ENCODE measurements around the gene MRPL41.
"Not testable (repeated sequence)": the region's sequence is repeated elsewhere in the genome, so short reads cannot be mapped to it uniquely, and the experiment has no call there.

Gene MRPL41

GRCh38 chr9:137551264-137552021 lies at the start of gene MRPL41:
TSS of gene MRPL41 (plus strand) at chr9:137551879. CDS start at chr9:137552082, 203 bp downstream.
- peak; percentile 85 for ATAC-seq (ENCODE audit: low read depth)
- Mint-ChIP-seq H3K27ac (peak within 1 kb of the TSS; percentile 79), H3K9me3 (no peaks in the 10 kb centered on the region), H3K4me3 (peak within 1 kb of the TSS; percentile 84), H3K36me3 (peaks cover 10% of the 10 kb centered on the region), H3K27me3 (no peaks in the 10 kb centered on the region), H3K4me1 (peaks cover 14% of the 10 kb centered on the region)
- DNase-seq (ENCODE audit: low spot score in 2 of 2) = peak; percentile 68 to 81

DNA sequence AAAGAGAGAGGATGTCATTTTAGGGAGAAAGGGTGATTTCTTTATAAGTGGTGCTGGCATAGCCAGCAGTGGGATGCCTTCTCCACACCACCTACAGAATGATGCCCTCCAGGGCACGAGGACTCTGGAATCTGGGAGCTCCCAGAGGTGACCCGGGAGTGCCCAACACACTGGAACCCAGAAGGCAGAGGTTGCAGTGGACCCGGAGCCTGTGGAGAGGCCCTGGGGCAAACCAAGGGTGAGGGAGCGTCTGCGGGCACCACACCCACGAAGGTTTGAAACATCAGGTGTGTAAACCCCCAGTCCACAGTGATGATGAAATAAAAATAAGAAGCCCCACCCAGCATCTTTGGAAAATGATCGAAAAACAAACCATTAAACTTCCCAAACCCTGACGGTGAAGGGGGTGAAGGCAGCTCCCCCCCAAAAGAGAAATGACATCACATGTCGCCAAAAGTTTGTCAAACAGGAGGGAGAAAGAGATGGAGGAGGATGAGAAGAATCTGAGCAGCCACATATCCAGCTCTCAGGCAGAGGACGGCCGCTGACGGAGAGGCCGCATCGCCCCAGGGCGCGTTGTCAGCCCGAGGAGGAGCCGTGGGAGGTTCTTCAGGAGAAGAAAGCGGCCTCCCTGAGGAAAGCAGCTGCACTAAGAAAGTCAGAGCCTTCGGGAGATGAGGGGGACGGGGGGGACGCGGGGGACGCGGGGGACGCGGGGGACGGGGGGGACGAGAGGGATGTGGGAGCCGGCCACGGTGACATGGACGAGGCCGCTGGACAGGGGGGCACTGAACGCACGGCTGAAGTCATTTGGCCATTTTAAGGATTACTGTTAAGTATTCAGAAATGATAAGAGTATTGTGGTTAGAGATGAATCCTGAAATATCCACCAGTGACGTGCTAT lies 49.4 kb upstream of the MRPL41 start:
- DNase-seq (ENCODE audit: low spot score in 2 of 2) (no peak), ATAC-seq (ENCODE audit: low read depth) (no peak)
- Mint-ChIP-seq H3K4me3 (no peak overlapping the region), H3K9me3 (peaks cover 6% of the 10 kb centered on the region), H3K27me3 (no peaks in the 10 kb centered on the region), H3K4me1 (peaks cover 13% of the 10 kb centered on the region), H3K36me3 (peaks cover 15% of the 10 kb centered on the region), H3K27ac (peak overlapping the region; percentile 91)

GRCh38 chr9:137504432-137504777 lies 47.3 kb upstream of the MRPL41 start:
- no peak overlapping the region for H3K4me3 Mint-ChIP-seq
- H3K27ac Mint-ChIP-seq = no peak overlapping the region
- DNase-seq (ENCODE audit: low spot score in 2 of 2) (no peak), ATAC-seq (ENCODE audit: low read depth) (no peak)
- H3K9me3 Mint-ChIP-seq = peaks cover 6% of the 10 kb centered on the region
- H3K4me1 Mint-ChIP-seq = peaks cover 9% of the 10 kb centered on the region
- peaks cover 16% of the 10 kb centered on the region for H3K36me3 Mint-ChIP-seq
- H3K27me3 Mint-ChIP-seq = no peaks in the 10 kb centered on the region

DNA sequence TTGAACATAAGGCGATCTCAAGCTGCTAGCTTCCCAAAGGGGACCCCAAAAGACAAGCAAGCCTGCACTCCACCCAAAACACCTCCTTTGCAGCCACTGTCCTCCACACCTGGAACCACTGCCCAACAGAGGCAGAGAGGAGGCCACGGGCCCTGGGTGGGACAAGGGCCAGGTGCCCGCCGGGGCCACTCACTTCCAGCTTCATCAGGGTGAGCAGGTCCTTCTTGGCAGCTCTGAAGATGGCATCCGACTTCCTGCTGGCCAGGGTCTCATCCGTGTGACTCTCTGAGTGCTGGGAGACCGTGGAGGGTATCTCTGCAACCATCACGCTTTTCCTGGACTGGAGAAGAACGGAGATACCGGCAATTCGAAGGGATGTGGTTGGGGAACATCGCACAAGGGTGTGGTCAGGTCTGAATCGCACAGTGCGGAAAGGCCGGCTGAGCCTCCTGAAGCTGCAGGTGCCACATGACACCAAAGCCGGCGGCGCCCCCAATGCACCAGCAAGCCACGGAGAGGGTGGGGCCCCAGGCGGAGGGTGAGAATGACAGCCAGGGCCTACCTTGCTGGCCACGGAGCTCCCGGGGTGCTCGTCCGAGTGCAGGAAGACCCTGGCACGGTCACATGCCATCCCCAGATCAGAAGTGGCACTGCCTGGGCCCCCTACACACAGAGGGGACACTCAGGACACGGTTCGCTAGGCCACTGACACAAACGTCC lies 46.1 kb upstream of the MRPL41 start:
- H3K4me3 Mint-ChIP-seq = no peak overlapping the region
- H3K4me1 Mint-ChIP-seq = peaks cover 9% of the 10 kb centered on the region
- DNase-seq (ENCODE audit: low spot score in 2 of 2) (no peak), ATAC-seq (ENCODE audit: low read depth) (no peak)
- H3K36me3 Mint-ChIP-seq = peaks cover 16% of the 10 kb centered on the region
- no peaks in the 10 kb centered on the region for H3K27me3 Mint-ChIP-seq
- H3K27ac Mint-ChIP-seq = no peak overlapping the region
- peaks cover 6% of the 10 kb centered on the region for H3K9me3 Mint-ChIP-seq

DNA sequence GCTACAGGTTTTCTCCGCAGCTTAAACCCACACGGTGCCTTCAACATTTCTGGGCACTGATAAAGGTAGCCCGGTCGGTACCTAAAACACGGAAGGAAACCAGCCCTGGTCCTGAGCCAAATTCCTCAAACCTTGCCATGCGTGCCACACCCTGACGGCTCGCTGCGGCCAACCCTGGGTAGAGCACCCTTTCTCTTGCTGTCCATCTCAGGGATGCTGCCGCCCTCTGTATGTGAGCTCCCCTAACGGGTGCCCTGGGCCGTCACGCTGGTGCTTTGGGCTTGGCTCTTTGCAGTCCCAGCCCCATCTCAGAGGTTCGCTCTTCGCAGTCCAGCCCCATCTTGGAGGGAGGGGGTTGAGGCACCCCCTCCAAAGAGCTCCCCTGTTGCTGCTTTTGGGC lies 45.4 kb upstream of the MRPL41 start:
- Mint-ChIP-seq H3K27me3 (no peaks in the 10 kb centered on the region), H3K27ac (no peak overlapping the region), H3K4me3 (no peak overlapping the region), H3K36me3 (peaks cover 16% of the 10 kb centered on the region), H3K9me3 (peaks cover 6% of the 10 kb centered on the region), H3K4me1 (peaks cover 9% of the 10 kb centered on the region)
- DNase-seq (ENCODE audit: low spot score in 2 of 2) = no peak
- ATAC-seq (ENCODE audit: low read depth) = no peak

DNA sequence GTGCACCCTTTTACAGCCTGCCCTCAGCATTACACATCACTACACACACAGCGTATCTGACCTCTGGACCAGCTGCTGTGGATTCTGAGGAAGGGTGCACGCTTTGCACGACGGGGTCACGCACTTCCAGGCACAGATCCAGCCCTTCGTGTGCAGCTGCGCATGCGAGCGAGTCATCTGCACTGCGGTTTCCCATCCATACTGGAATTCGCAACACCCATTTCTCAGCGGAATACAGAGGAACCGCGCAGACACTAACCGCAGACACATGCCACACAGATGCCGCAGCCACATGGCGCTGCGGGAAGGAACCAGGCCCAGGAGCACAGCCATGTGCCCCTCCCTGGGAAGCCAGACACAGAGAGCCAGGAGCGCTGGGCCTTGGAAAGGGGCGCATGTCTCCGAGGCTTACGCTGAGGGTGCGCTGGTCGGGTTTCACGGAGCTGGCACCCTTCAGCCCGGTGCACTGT lies 44.9 kb upstream of the MRPL41 start:
- H3K4me1 Mint-ChIP-seq = peaks cover 9% of the 10 kb centered on the region
- no peak for DNase-seq (ENCODE audit: low spot score in 2 of 2)
- H3K27me3 Mint-ChIP-seq = no peaks in the 10 kb centered on the region
- no peak overlapping the region for H3K4me3 Mint-ChIP-seq
- H3K9me3 Mint-ChIP-seq = peaks cover 6% of the 10 kb centered on the region
- ATAC-seq (ENCODE audit: low read depth) = no peak
- H3K27ac Mint-ChIP-seq = no peak overlapping the region
- H3K36me3 Mint-ChIP-seq = peaks cover 15% of the 10 kb centered on the region

DNA sequence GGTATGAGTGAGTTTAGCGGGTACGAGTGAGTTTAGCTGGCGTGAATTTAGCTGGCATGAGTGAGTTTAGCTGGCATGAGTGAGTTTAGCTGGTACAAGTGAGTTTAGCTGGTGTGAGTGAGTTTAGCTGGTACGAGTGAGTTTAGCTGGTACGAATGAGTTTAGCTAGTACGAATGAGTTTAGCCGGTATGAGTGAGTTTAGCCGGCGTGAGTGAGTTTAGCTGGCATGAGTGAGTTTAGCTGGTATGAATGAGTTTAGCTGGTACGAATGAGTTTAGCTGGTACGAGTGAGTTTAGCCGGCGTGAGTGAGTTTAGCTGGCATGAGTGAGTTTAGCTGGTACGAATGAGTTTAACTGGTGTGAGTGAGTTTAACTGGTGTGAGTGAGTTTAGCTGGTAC lies 42.5 kb upstream of the MRPL41 start:
- no peak for ATAC-seq (ENCODE audit: low read depth)
- Mint-ChIP-seq H3K4me3 (no peak overlapping the region), H3K27ac (no peak overlapping the region), H3K9me3 (no peaks in the 10 kb centered on the region), H3K27me3 (no peaks in the 10 kb centered on the region), H3K4me1 (peaks cover 5% of the 10 kb centered on the region), H3K36me3 (peaks cover 5% of the 10 kb centered on the region)
- DNase-seq (ENCODE audit: low spot score in 2 of 2) = no peak

DNA sequence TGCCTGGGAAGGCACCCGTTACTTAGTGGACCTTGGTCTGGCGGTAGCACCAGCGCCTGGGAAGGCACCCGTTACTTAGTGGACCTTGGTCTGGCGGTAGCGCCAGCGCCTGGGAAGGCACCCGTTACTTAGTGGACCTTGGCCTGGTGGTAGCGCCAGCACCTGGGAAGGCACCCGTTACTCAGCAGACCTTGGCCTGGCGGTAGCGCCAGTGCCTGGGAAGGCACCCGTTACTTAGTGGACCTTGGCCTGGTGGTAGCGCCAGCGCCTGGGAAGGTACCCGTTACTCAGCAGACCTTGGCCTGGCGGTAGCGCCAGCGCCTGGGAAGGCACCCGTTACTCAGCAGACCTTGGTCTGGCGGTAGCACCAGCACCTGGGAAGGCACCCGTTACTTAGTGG lies 40.6 kb upstream of the MRPL41 start:
- H3K36me3 Mint-ChIP-seq; H3K27ac Mint-ChIP-seq; H3K27me3 Mint-ChIP-seq; H3K4me3 Mint-ChIP-seq; DNase-seq (ENCODE audit: low spot score in 2 of 2); ATAC-seq (ENCODE audit: low read depth); H3K4me1 Mint-ChIP-seq; H3K9me3 Mint-ChIP-seq: not testable (repeated sequence)

GRCh38 chr9:137511758-137512463 lies 39.8 kb upstream of the MRPL41 start:
- DNase-seq (ENCODE audit: low spot score in 2 of 2) (no peak), ATAC-seq (ENCODE audit: low read depth) (no peak)
- Mint-ChIP-seq H3K4me3 (no peak overlapping the region), H3K36me3 (peaks cover 5% of the 10 kb centered on the region), H3K27me3 (no peaks in the 10 kb centered on the region), H3K4me1 (peaks cover 5% of the 10 kb centered on the region), H3K9me3 (no peaks in the 10 kb centered on the region), H3K27ac (no peak overlapping the region)

- ATAC-seq (ENCODE audit: low read depth) = peak; percentile 45
- not testable (repeated sequence) for H3K4me1 Mint-ChIP-seq; H3K36me3 Mint-ChIP-seq; H3K27me3 Mint-ChIP-seq; DNase-seq (ENCODE audit: low spot score in 2 of 2); H3K9me3 Mint-ChIP-seq
- peak overlapping the region; percentile 84 for H3K27ac Mint-ChIP-seq
- H3K4me3 Mint-ChIP-seq = peak overlapping the region; percentile 85
Observed at GRCh38 chr9:137513136-137513535, 38.5 kb upstream of the MRPL41 start.

DNA sequence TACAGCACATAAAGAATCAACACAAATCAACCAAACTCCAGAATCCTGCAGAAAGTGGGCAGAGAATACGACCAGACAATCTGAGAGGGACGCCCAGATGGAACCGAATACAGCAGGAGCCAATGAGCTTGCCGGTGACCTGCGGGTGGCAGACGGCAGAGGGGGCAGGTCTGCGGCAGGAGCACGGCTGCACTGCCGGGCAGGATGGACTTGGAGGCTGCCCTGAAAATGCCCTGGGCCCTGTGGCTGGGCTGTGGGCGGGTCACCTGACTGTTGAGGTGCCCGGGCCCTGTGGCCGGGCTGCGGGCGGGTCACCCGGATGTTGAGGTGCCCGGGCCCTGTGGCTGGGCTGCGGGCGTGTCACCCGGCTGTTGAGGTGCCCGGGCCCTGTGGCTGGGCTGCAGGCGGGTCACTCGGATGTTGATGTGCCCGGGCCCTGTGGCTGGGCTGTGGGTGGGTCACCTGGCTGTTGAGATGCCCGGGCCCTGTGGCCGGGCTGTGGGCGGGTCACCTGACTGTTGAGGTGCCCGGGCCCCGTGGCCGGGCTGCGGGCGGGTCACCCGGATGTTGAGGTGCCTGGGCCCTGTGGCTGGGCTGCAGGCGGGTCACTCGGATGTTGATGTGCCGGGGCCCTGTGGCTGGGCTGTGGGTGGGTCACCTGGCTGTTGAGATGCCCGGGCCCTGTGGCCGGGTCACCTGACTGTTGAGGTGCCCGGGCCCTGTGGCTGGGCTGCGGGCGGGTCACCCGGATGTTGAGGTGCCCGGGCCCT lies 37.7 kb upstream of the MRPL41 start:
- Mint-ChIP-seq H3K27ac (peak overlapping the region; percentile 84), H3K4me3 (peak overlapping the region; percentile 85)
- ATAC-seq (ENCODE audit: low read depth) = peak; percentile 26
- not testable (repeated sequence) for H3K36me3 Mint-ChIP-seq; H3K27me3 Mint-ChIP-seq; DNase-seq (ENCODE audit: low spot score in 2 of 2); H3K4me1 Mint-ChIP-seq; H3K9me3 Mint-ChIP-seq

- Mint-ChIP-seq H3K4me1 (peaks cover 5% of the 10 kb centered on the region), H3K27me3 (no peaks in the 10 kb centered on the region), H3K27ac (no peak overlapping the region), H3K9me3 (no peaks in the 10 kb centered on the region), H3K36me3 (no peaks in the 10 kb centered on the region), H3K4me3 (no peak overlapping the region)
- DNase-seq (ENCODE audit: low spot score in 2 of 2) (no peak), ATAC-seq (ENCODE audit: low read depth) (no peak)
Observed at GRCh38 chr9:137514691-137515337, 36.9 kb upstream of the MRPL41 start.

- DNase-seq (ENCODE audit: low spot score in 2 of 2) = no peak
- Mint-ChIP-seq H3K4me3 (no peak overlapping the region), H3K36me3 (no peaks in the 10 kb centered on the region), H3K9me3 (no peaks in the 10 kb centered on the region), H3K27me3 (no peaks in the 10 kb centered on the region), H3K27ac (no peak overlapping the region), H3K4me1 (peaks cover 5% of the 10 kb centered on the region)
- ATAC-seq (ENCODE audit: low read depth) = no peak
Observed at GRCh38 chr9:137515338-137515724, 36.3 kb upstream of the MRPL41 start.
